ENCODE results near the gene SGMS1. TPM values are rescaled to one million over a fixed set of nuclear protein-coding genes. Genes with fewer than 3 reads are reported as not detected.

SGMS1 gene
- total RNA-seq, 1 donor from 2014 or later, result 27.5 TPM

- H3K4me3 Mint-ChIP-seq, result no peak overlapping the region
- H3K27ac Mint-ChIP-seq, result no peak overlapping the region
- ATAC-seq (ENCODE audit: low read depth) (no peak), DNase-seq (no peak)
- intact Hi-C loops (cut with micrococcal nuclease), result no loop called here
- CTCF ChIA-PET, result no interaction called here
- H3K27me3 Mint-ChIP-seq, result no peaks in the 10 kb centered on the region
- no peak for TF ChIP-seq CTCF (IDR thresholded peaks at IDR 0.05)
- peaks cover 3% of the 10 kb centered on the region for H3K9me3 Mint-ChIP-seq
- POLR2A ChIA-PET, result no interaction called here
- peaks cover 70% of the 10 kb centered on the region for H3K4me1 Mint-ChIP-seq
- no peaks in the 10 kb centered on the region for H3K36me3 Mint-ChIP-seq (ENCODE audit: low read depth)
Observed at GRCh38 chr10:50544857-50545429, 78.8 kb downstream of the SGMS1 start.

GRCh38 chr10:50544095-50544856, 79.5 kb downstream of the SGMS1 start:
- ATAC-seq (ENCODE audit: low read depth), result no peak
- intact Hi-C loops (cut with micrococcal nuclease), result no loop called here
- ChIA-PET POLR2A (no interaction called here), CTCF (no interaction called here)
- Mint-ChIP-seq H3K9me3 (peaks cover 3% of the 10 kb centered on the region), H3K4me3 (no peak overlapping the region), H3K27ac (no peak overlapping the region), H3K27me3 (no peaks in the 10 kb centered on the region), H3K4me1 (peaks cover 75% of the 10 kb centered on the region), H3K36me3 (ENCODE audit: low read depth) (no peaks in the 10 kb centered on the region)
- no peak for TF ChIP-seq CTCF (IDR thresholded peaks at IDR 0.05)
- DNase-seq, result no peak

GRCh38 chr10:50542871-50543270, 80.9 kb downstream of the SGMS1 start:
- H3K4me1 Mint-ChIP-seq, result peaks cover 77% of the 10 kb centered on the region
- no peaks in the 10 kb centered on the region for H3K27me3 Mint-ChIP-seq
- no peak overlapping the region for H3K4me3 Mint-ChIP-seq
- no peak for ATAC-seq (ENCODE audit: low read depth)
- H3K27ac Mint-ChIP-seq, result no peak overlapping the region
- no peak for DNase-seq
- CTCF ChIA-PET, result no interaction called here
- TF ChIP-seq CTCF (IDR thresholded peaks at IDR 0.05), result no peak
- POLR2A ChIA-PET, result interaction anchor here (0.7 kb wide), 1 partner anchor 24 kb away, joined by 7 read pairs; no protein-coding TSS in a partner anchor
- H3K9me3 Mint-ChIP-seq, result peaks cover 2% of the 10 kb centered on the region
- intact Hi-C loops (cut with micrococcal nuclease), result no loop called here
- no peaks in the 10 kb centered on the region for H3K36me3 Mint-ChIP-seq (ENCODE audit: low read depth)

GRCh38 chr10:50541921-50542320, 81.8 kb downstream of the SGMS1 start:
- H3K4me3 Mint-ChIP-seq, result no peak overlapping the region
- H3K9me3 Mint-ChIP-seq, result no peaks in the 10 kb centered on the region
- no peaks in the 10 kb centered on the region for H3K27me3 Mint-ChIP-seq
- intact Hi-C loops (cut with micrococcal nuclease), result loop anchor here (2.0 kb wide), 2 partner anchors 33 to 179 kb away; no protein-coding TSS in a partner anchor
- ChIA-PET POLR2A (no interaction called here), CTCF (no interaction called here)
- H3K27ac Mint-ChIP-seq, result no peak overlapping the region
- ATAC-seq (ENCODE audit: low read depth), result no peak
- H3K4me1 Mint-ChIP-seq, result peaks cover 72% of the 10 kb centered on the region
- DNase-seq, result no peak
- no peak for TF ChIP-seq CTCF (IDR thresholded peaks at IDR 0.05)
- no peaks in the 10 kb centered on the region for H3K36me3 Mint-ChIP-seq (ENCODE audit: low read depth)

- DNase-seq (no peak), ATAC-seq (ENCODE audit: low read depth) (no peak)
- ChIA-PET CTCF (no interaction called here), POLR2A (no interaction called here)
- Mint-ChIP-seq H3K36me3 (ENCODE audit: low read depth) (no peaks in the 10 kb centered on the region), H3K4me3 (no peak overlapping the region), H3K4me1 (peaks cover 72% of the 10 kb centered on the region), H3K27ac (no peak overlapping the region), H3K9me3 (no peaks in the 10 kb centered on the region), H3K27me3 (no peaks in the 10 kb centered on the region)
- no peak for TF ChIP-seq CTCF (IDR thresholded peaks at IDR 0.05)
- intact Hi-C loops (cut with micrococcal nuclease), result loop anchor here (2.0 kb wide), 2 partner anchors 33 to 179 kb away; no protein-coding TSS in a partner anchor
Observed at GRCh38 chr10:50541317-50541716, 82.4 kb downstream of the SGMS1 start.

Measured in activated B cell treated with CpG ODN at 0.5 μM for 24 hours (primary cell).